Caco-2 (cell line): ENCODE data around the gene SEC16A. TPM values are rescaled to one million over a fixed set of nuclear protein-coding genes. Genes with fewer than 3 reads are reported as not detected.

ENCODE experiments used
- BruUV-seq: library from RNA; stranded (reverse); fragments of 400-500 nt; replicated peaks from 2 replicates; lab custom pipeline; 2021; lab: Mats Ljungman, UMichigan
- CTCF ChIA-PET: fragments of 300-600 bp; sonication (Branson Sonifier 250); formaldehyde crosslinking; loops from one replicate; lab custom pipeline; 2022; ENCODE audit warnings: antibody characterized with exemption; lab: Charles Lee
- POLR2A ChIA-PET: fragments of 300-600 bp; sonication (Branson Sonifier 250); formaldehyde crosslinking; loops from one replicate; lab custom pipeline; 2022; ENCODE audit warnings: antibody characterized with exemption; lab: Charles Lee
- DNase-seq, 2 experiments: peaks; one replicate each; pipeline versions ENCODE4 v3.0.0 to v3.0.0-alpha.2; 2020 to 2022
- H3K27me3 ChIP-seq: replicated peaks from 2 replicates; pipeline ENCODE4 v1.6.0; 2011; ENCODE audit warnings: low read length; ENCODE audit not compliant: control insufficient read depth, insufficient read depth
- H3K36me3 ChIP-seq: 2 replicates; pipeline ENCODE4 v1.5.1; 2011; ENCODE audit warnings: low read length; ENCODE audit not compliant: control insufficient read depth, insufficient read depth
- H3K4me1 ChIP-seq: fragments of 250-450 bp; sonication (Bioruptor Pico); 2 replicates; pipeline ENCODE4 v1.5.1; 2020; ENCODE audit warnings: mild to moderate bottlenecking
- H3K4me3 ChIP-seq: 2 replicates; pipeline ENCODE4 v1.5.1; 2011; ENCODE audit warnings: low read depth, mild to moderate bottlenecking, control low read depth, low read length
- H3K9me3 ChIP-seq: fragments of 250-450 bp; sonication (Bioruptor Pico); 2 replicates; pipeline ENCODE4 v1.5.1; 2020; ENCODE audit warnings: mild to moderate bottlenecking, moderate library complexity
- H3K27ac Mint-ChIP-seq: one replicate; pipeline ENCODE4 v1.8.0; 2022; ENCODE audit warnings: mixed read lengths; ENCODE audit not compliant: unreplicated experiment
- H3K27me3 Mint-ChIP-seq: one replicate; pipeline ENCODE4 v1.8.0; 2022; ENCODE audit warnings: mixed read lengths; ENCODE audit not compliant: insufficient read depth, unreplicated experiment
- H3K36me3 Mint-ChIP-seq: one replicate; pipeline ENCODE4 v1.8.0; 2022; ENCODE audit warnings: mild to moderate bottlenecking, mixed read lengths; ENCODE audit not compliant: insufficient read depth, unreplicated experiment
- H3K4me1 Mint-ChIP-seq: one replicate; pipeline ENCODE4 v1.8.0; 2022; ENCODE audit warnings: low read depth, mixed read lengths; ENCODE audit not compliant: unreplicated experiment
- H3K4me3 Mint-ChIP-seq: one replicate; pipeline ENCODE4 v1.8.0; 2022; ENCODE audit warnings: mild to moderate bottlenecking, moderate library complexity, mixed read lengths; ENCODE audit not compliant: unreplicated experiment
- H3K9me3 Mint-ChIP-seq: one replicate; pipeline ENCODE4 v1.8.0; 2022; ENCODE audit warnings: mixed read lengths; ENCODE audit not compliant: unreplicated experiment
- CTCF ChIP-seq, 2 experiments: fragments of 200-600 bp in 1 of 2; IDR thresholded peaks; 1 replicate in 1 of 2; 2 replicates in 1 of 2; pipeline versions ENCODE4 v1.5.1 to v1.8.0; 2011 to 2022; ENCODE audit warnings: antibody characterized with exemption in 1 of 2, control low read depth in 1 of 2, inconsistent platforms in 1 of 2, low read depth in 1 of 2, low read length in 1 of 2, mild to moderate bottlenecking in 1 of 2, moderate library complexity in 1 of 2; ENCODE audit not compliant: insufficient read depth in 1 of 2, severe bottlenecking in 1 of 2, unreplicated experiment in 1 of 2
- intact Hi-C: fragments of 100-400 bp; cut with micrococcal nuclease; formaldehyde crosslinking; loops from one replicate; pipeline ENCODE4 v1.10.0; 2022; ENCODE audit not compliant: unreplicated experiment
- total RNA-seq: library from RNA; stranded (reverse); gene quantifications from 2 replicates; pipeline ENCODE4 v1.2.3, GENCODE V29; 2022

SEC16A gene
- total RNA-seq, 1 experiment from 2014 or later, result 76.4 TPM

GRCh38 chr9:136411378-136411777 lies 71.5 kb downstream of the SEC16A start:
- H3K36me3 Mint-ChIP-seq, result peaks cover 81% of the 10 kb centered on the region

GRCh38 chr9:136410500-136411287 lies 72.1 kb downstream of the SEC16A start, which contains the start of the genes ENTR1 and PMPCA:
Gene ENTR1 (minus strand): TSS chr9:136410614. CDS start chr9:136410397, 217 bp downstream.
Gene PMPCA (plus strand): TSS chr9:136410658. CDS start chr9:136410669, 11 bp downstream.
- no peaks in the 10 kb centered on the region for H3K27me3 Mint-ChIP-seq
- no peaks in the 10 kb centered on the region for H3K27me3 ChIP-seq
- intact Hi-C loops, result no loop called here
- no peaks in the 10 kb centered on the region for H3K9me3 Mint-ChIP-seq
- peaks cover 16% of the 10 kb centered on the region for H3K4me1 Mint-ChIP-seq
- peaks cover 12% of the 10 kb centered on the region for H3K4me1 ChIP-seq
- ChIA-PET POLR2A (interaction anchor here (1.3 kb wide), 1 partner anchor 10 kb away, joined by 4 read pairs; no protein-coding TSS in a partner anchor), CTCF (interaction anchor here (1.2 kb wide), 2 partner anchors 48 to 57 kb away, joined by 3 to 5 read pairs; no protein-coding TSS in a partner anchor)
- peak within 1 kb of the TSS; percentile 85 for H3K27ac Mint-ChIP-seq
- DNase-seq, result peak; percentile 92 to 94
- peak within 1 kb of the TSS; percentile 81 for H3K4me3 ChIP-seq
- BruUV-seq, result no TSS peak
- no peaks in the 10 kb centered on the region for H3K9me3 ChIP-seq
- peaks cover 9% of the 10 kb centered on the region for H3K36me3 ChIP-seq
- peaks cover 79% of the 10 kb centered on the region for H3K36me3 Mint-ChIP-seq
- TF ChIP-seq CTCF (IDR thresholded peaks at IDR 0.05; ENCODE audit: insufficient read depth in 1 of 2, low read depth in 1 of 2, low read length in 1 of 2, severe bottlenecking in 1 of 2, unreplicated experiment in 1 of 2), result no peak
- peak within 1 kb of the TSS; percentile 76 for H3K4me3 Mint-ChIP-seq

More at GRCh38 chr9:136411378-136411777, 71.5 kb downstream of the SEC16A start:
- Mint-ChIP-seq H3K27me3 (no peaks in the 10 kb centered on the region), H3K9me3 (no peaks in the 10 kb centered on the region), H3K4me3 (peak overlapping the region; percentile 76), H3K4me1 (peaks cover 16% of the 10 kb centered on the region), H3K27ac (peak overlapping the region; percentile 85)
- no peak for TF ChIP-seq CTCF (IDR thresholded peaks at IDR 0.05; ENCODE audit: insufficient read depth in 1 of 2, low read depth in 1 of 2, low read length in 1 of 2, severe bottlenecking in 1 of 2, unreplicated experiment in 1 of 2)
- intact Hi-C loops, result no loop called here
- BruUV-seq, result TSS peak; percentile 68
- Histone ChIP-seq H3K4me3 (peak overlapping the region; percentile 81), H3K27me3 (no peaks in the 10 kb centered on the region), H3K9me3 (no peaks in the 10 kb centered on the region), H3K36me3 (peaks cover 9% of the 10 kb centered on the region), H3K4me1 (peaks cover 12% of the 10 kb centered on the region)
- CTCF ChIA-PET, result interaction anchor here (0.6 kb wide), 1 partner anchor 27 kb away, joined by 4 read pairs; no protein-coding TSS in a partner anchor
- no peak for DNase-seq
- POLR2A ChIA-PET, result no interaction called here
